GM12874 (cell line): ENCODE data around the gene CRBN.

Source experiments
- CTCF ChIP-seq: IDR thresholded peaks from 2 replicates; pipeline ENCODE4 v1.5.1; 2011; ENCODE audit warnings: low read depth, mild to moderate bottlenecking, control low read depth, low read length, moderate library complexity; ENCODE audit not compliant: insufficient read depth

CRBN gene

GRCh38 chr3:3170998-3171397 lies 8.5 kb downstream of the CRBN start:
- peak; percentile 18; the same call in 1 of the 2 replicates for TF ChIP-seq CTCF

- no peak for TF ChIP-seq CTCF
Measured at GRCh38 chr3:3165650-3166049, 13.8 kb downstream of the CRBN start.

GRCh38 chr3:3165241-3165640 lies 14.2 kb downstream of the CRBN start:
- no peak for TF ChIP-seq CTCF

GRCh38 chr3:3160826-3161225 lies 18.7 kb downstream of the CRBN start:
- TF ChIP-seq CTCF = no peak

- no peak for TF ChIP-seq CTCF
Measured at GRCh38 chr3:3157484-3157883, 22.0 kb downstream of the CRBN start.

GRCh38 chr3:3154879-3155610 lies 24.4 kb downstream of the CRBN start:
- no peak for TF ChIP-seq CTCF

- no peak for TF ChIP-seq CTCF
Measured at GRCh38 chr3:3151513-3151912, 28.0 kb downstream of the CRBN start.
